ENCODE results near the gene AMER1. TPM values are rescaled to one million over a fixed set of nuclear protein-coding genes. Genes with fewer than 3 reads are reported as not detected.

The AMER1 gene
- total and polyA plus RNA-seq, 10 of the 15 experiments (the other 5 are each of a cell fraction or from before 2014, with no cell fraction given), result 0.16 to 6.3 (median 4.2) TPM

GRCh38 chrX:64182208-64182607 lies 23.3 kb downstream of the AMER1 start:
- no TSS peak for BruUV-seq (replicated peaks)
- no peak for ATAC-seq
- no peak overlapping the region for H3K9ac ChIP-seq (ENCODE audit: control insufficient read depth, insufficient read depth, low read length)
- no peak for DNase-seq (ENCODE audit: low read depth, low spot score)
- H3K9me3 ChIP-seq (replicated peaks; ENCODE audit: control insufficient read depth, insufficient read depth, low read length), result no peaks in the 10 kb centered on the region
- intact Hi-C loops (cut with micrococcal nuclease; ENCODE audit: unreplicated experiment) (no loop called here), in situ Hi-C loops (cut with MboI) (no loop called here)
- H4K20me1 ChIP-seq (ENCODE audit: control insufficient read depth, insufficient read depth), result no peaks in the 10 kb centered on the region
- no peak overlapping the region for H3K4me3 ChIP-seq
- H3K4me2 ChIP-seq (ENCODE audit: control insufficient read depth, insufficient read depth), result no peak overlapping the region
- no peaks in the 10 kb centered on the region for H3K4me1 ChIP-seq (ENCODE audit: control insufficient read depth, insufficient read depth, low read length)
- no peak for FAIRE-seq
- CTCF ChIA-PET, result interaction anchor here (1.3 kb wide), 1 partner anchor 11 kb away, joined by 3 read pairs; no protein-coding TSS in a partner anchor
- SMC1A ChIA-PET (ENCODE audit: uncharacterized antibody, unreplicated experiment), result interaction anchor here (0.5 to 0.7 kb wide), 2 partner anchors 20 to 851 kb away, joined by 3 to 4 read pairs; no protein-coding TSS in a partner anchor
- POLR2A ChIA-PET, result no interaction called here
- H3K79me2 ChIP-seq (ENCODE audit: control insufficient read depth, insufficient read depth, low read length), result no peaks in the 10 kb centered on the region
- no peaks in the 10 kb centered on the region for H3K27me3 ChIP-seq (replicated peaks in 1 of 2; ENCODE audit: control insufficient read depth in 2 of 2, insufficient read depth in 2 of 2, low read length in 1 of 2)
- RAD21 ChIA-PET (ENCODE audit: unreplicated experiment), result no interaction called here
- H3K27ac ChIP-seq (ENCODE audit: control insufficient read depth, insufficient read depth), result no peak overlapping the region
- TF ChIP-seq CHD2 (IDR thresholded peaks at IDR 0.05; ENCODE audit: borderline replicate concordance, low read depth, low read length) (no peak), PRDM15 (CRISPR knock-in tag; IDR thresholded peaks at IDR 0.05) (no peak), SMARCA5 (IDR thresholded peaks at IDR 0.05) (no peak), BCL3 (IDR thresholded peaks at IDR 0.05; ENCODE audit: borderline replicate concordance, insufficient read depth, low read depth, low read length, poor library complexity, severe bottlenecking) (no peak), CTCF (IDR thresholded peaks at IDR 0.05 in 2 of 3, conservative IDR thresholded peaks at IDR 0.05 in 1 of 3; ENCODE audit: control insufficient read depth in 2 of 3, extremely low read depth in 1 of 3, insufficient read depth in 1 of 3, low read depth in 3 of 3, low read length in 3 of 3) (no peak), ETV6 (conservative IDR thresholded peaks at IDR 0.05 in 1 of 2, IDR thresholded peaks at IDR 0.05 in 1 of 2; ENCODE audit: borderline replicate concordance in 1 of 2, low read depth in 1 of 2) (no peak), NFYB (IDR thresholded peaks at IDR 0.05; ENCODE audit: insufficient read depth, low read depth, low read length) (no peak), BRCA1 (IDR thresholded peaks at IDR 0.05; ENCODE audit: low read depth, low read length) (no peak), CHD1 (IDR thresholded peaks at IDR 0.05; ENCODE audit: low read depth, low read length) (no peak), SP1 (IDR thresholded peaks at IDR 0.05; ENCODE audit: low read depth, low read length) (no peak), ASH2L (IDR thresholded peaks at IDR 0.05; ENCODE audit: borderline replicate concordance, low read depth) (no peak), POLR2AphosphoS5 (IDR thresholded peaks at IDR 0.05; ENCODE audit: low read length) (no peak), SIN3A (IDR thresholded peaks at IDR 0.05; ENCODE audit: low read depth, low read length) (no peak), ZSCAN29 (IDR thresholded peaks at IDR 0.05) (no peak), NBN (IDR thresholded peaks at IDR 0.05) (no peak), RBBP5 (conservative IDR thresholded peaks at IDR 0.05) (no peak), ZNF24 (IDR thresholded peaks at IDR 0.05) (no peak)
- WGBS (ENCODE audit: insufficient coverage, insufficient replicate concordance, low lambda C conversion rate, missing lambda C conversion rate), result 49% methylated on average over 2 of the region's 2 CpGs
- H3K36me3 ChIP-seq (ENCODE audit: control insufficient read depth in 2 of 2, insufficient read depth in 2 of 2, low read length in 1 of 2), result no peaks in the 10 kb centered on the region
- H2AFZ ChIP-seq (ENCODE audit: control insufficient read depth, low read depth, low read length), result no peak overlapping the region
